ENCODE measurements around the gene GAS1. TPM values are rescaled to one million over a fixed set of nuclear protein-coding genes. Genes with fewer than 3 reads are reported as not detected.

Gene GAS1
- total and polyA plus RNA-seq, 2 of the 8 experiments (the other 6 are each of a cell fraction or from before 2014, with no cell fraction given), result 2.8 to 5.7 TPM

GRCh38 chr9:86962692-86963091 lies 15.4 kb upstream of the GAS1 start:
- H2BK5ac ChIP-seq (ENCODE audit: low read depth, low read length), result no peak overlapping the region
- H3K14ac ChIP-seq (ENCODE audit: insufficient read length), result no peak overlapping the region
- no peak overlapping the region for H2BK15ac ChIP-seq (ENCODE audit: low read length)
- H2AK5ac ChIP-seq (ENCODE audit: low read depth, low read length), result no peak overlapping the region
- H3K23me2 ChIP-seq (ENCODE audit: low read depth, low read length), result no peaks in the 10 kb centered on the region
- H2BK20ac ChIP-seq (ENCODE audit: low read length), result no peak overlapping the region
- H3K27ac ChIP-seq (ENCODE audit: low read depth, low read length), result no peak overlapping the region
- no peak overlapping the region for H4K91ac ChIP-seq (replicated peaks; ENCODE audit: insufficient read length, low read length)
- no peaks in the 10 kb centered on the region for H4K20me1 ChIP-seq (replicated peaks in 1 of 2; ENCODE audit: control insufficient read depth in 1 of 2, insufficient read depth in 2 of 2, low read length in 2 of 2)
- H3K4me1 ChIP-seq (replicated peaks in 1 of 4; ENCODE audit: control insufficient read depth in 3 of 4, insufficient read depth in 4 of 4, low read length in 3 of 4), result no peaks in the 10 kb centered on the region
- no peak overlapping the region for H2BK12ac ChIP-seq (ENCODE audit: low read depth, low read length)
- H3K4me2 ChIP-seq (ENCODE audit: insufficient read depth in 1 of 2, low read depth in 2 of 2, low read length in 2 of 2), result no peak overlapping the region
- no peak overlapping the region for H3K23ac ChIP-seq (ENCODE audit: insufficient read length)
- no peaks in the 10 kb centered on the region for H3K79me2 ChIP-seq (ENCODE audit: control insufficient read depth in 1 of 2, insufficient read depth in 2 of 2, low read length in 2 of 2)
- no peaks in the 10 kb centered on the region for H3K36me3 ChIP-seq (ENCODE audit: control insufficient read depth in 2 of 4, insufficient read depth in 4 of 4, low read length in 3 of 4)
- H3K9ac ChIP-seq (replicated peaks in 1 of 4; ENCODE audit: extremely low read depth in 1 of 4, low read depth in 3 of 4, low read length in 3 of 4), result no peak overlapping the region
- no peak overlapping the region for H3K4me3 ChIP-seq (ENCODE audit: extremely low read depth in 1 of 4, insufficient read depth in 2 of 4, low read depth in 3 of 4, low read length in 4 of 4)
- no peak overlapping the region for H2BK120ac ChIP-seq (replicated peaks; ENCODE audit: low read depth, low read length)
- ChIA-PET CTCF (ENCODE audit: partially characterized antibody) (interaction anchor here (0.9 to 3.4 kb wide), 2 partner anchors 14 to 325 kb away, joined by 3 to 20 read pairs; no protein-coding TSS in a partner anchor), POLR2A (ENCODE audit: partially characterized antibody) (no interaction called here)
- H3K79me1 ChIP-seq (ENCODE audit: low read depth, low read length), result no peaks in the 10 kb centered on the region
- H3K4ac ChIP-seq (replicated peaks; ENCODE audit: insufficient read length, low read depth, low read length), result no peak overlapping the region
- FAIRE-seq, result no peak
- no peak for DNase-seq (ENCODE audit: low read depth in 1 of 2, low spot score in 2 of 2)
- H2AFZ ChIP-seq (ENCODE audit: low read length), result no peak overlapping the region
- no peak overlapping the region for H3K18ac ChIP-seq (ENCODE audit: extremely low read depth, low read length)
- H3K9me3 ChIP-seq (ENCODE audit: insufficient read depth in 2 of 2, low read depth in 1 of 2, low read length in 1 of 2), result no peaks in the 10 kb centered on the region
- H4K8ac ChIP-seq (ENCODE audit: extremely low read depth, insufficient read depth, low read length), result no peak overlapping the region
- no peaks in the 10 kb centered on the region; a peak in 1 of 7 replicates for H3K27me3 ChIP-seq (replicated peaks in 1 of 4; ENCODE audit: control insufficient read depth in 3 of 4, extremely low read depth in 1 of 4, insufficient read depth in 3 of 4, low read length in 3 of 4)
- H3K56ac ChIP-seq (replicated peaks; ENCODE audit: insufficient read length, low read depth, low read length), result no peak overlapping the region
- 92% methylated on average over 9 of the region's 9 CpGs; no CpG with 5 or more reads in 1 of the 2 experiments for WGBS, 2 experiments (ENCODE audit: extremely low coverage in 1 of 2, insufficient coverage in 1 of 2, insufficient read length in 1 of 2, insufficient replicate concordance in 2 of 2, low coverage in 1 of 2, low lambda C conversion rate in 2 of 2, missing lambda C conversion rate in 1 of 2)
- H4K5ac ChIP-seq (ENCODE audit: insufficient read length, low read depth, low read length), result no peak overlapping the region
- TF ChIP-seq RBBP5 (IDR thresholded peaks at IDR 0.05; ENCODE audit: borderline replicate concordance, low read depth, low read length), result no peak
- TF ChIP-seq PHF8 (conservative IDR thresholded peaks at IDR 0.05; ENCODE audit: low read depth, low read length), result no peak
- TF ChIP-seq CTCF (IDR thresholded peaks at IDR 0.05; ENCODE audit: control extremely low read depth in 1 of 3, insufficient read depth in 1 of 3, low read depth in 1 of 3, low read length in 3 of 3), result no peak
- TF ChIP-seq ASH2L (IDR thresholded peaks at IDR 0.05; ENCODE audit: low read length), result no peak
- no peak for TF ChIP-seq KDM5A (IDR thresholded peaks at IDR 0.05; ENCODE audit: low read length)
- no peak for TF ChIP-seq YY1 (IDR thresholded peaks at IDR 0.05; ENCODE audit: low read depth, low read length)
- no peak for TF ChIP-seq SIRT6 (IDR thresholded peaks at IDR 0.05; ENCODE audit: low read length)
